GM21360 (cell line): ENCODE data around the gene BAIAP2L2.
"Not testable (repeated sequence)": the region's sequence is repeated elsewhere in the genome, so short reads cannot be mapped to it uniquely, and the experiment has no call there.

ENCODE experiments used
- ATAC-seq: cut with Tn5 transposase; IDR thresholded peaks from one replicate; pipeline ENCODE4 v1.9.1; 2021; ENCODE audit warnings: mild to moderate bottlenecking, moderate library complexity; ENCODE audit not compliant: unreplicated experiment

BAIAP2L2 gene

DNA sequence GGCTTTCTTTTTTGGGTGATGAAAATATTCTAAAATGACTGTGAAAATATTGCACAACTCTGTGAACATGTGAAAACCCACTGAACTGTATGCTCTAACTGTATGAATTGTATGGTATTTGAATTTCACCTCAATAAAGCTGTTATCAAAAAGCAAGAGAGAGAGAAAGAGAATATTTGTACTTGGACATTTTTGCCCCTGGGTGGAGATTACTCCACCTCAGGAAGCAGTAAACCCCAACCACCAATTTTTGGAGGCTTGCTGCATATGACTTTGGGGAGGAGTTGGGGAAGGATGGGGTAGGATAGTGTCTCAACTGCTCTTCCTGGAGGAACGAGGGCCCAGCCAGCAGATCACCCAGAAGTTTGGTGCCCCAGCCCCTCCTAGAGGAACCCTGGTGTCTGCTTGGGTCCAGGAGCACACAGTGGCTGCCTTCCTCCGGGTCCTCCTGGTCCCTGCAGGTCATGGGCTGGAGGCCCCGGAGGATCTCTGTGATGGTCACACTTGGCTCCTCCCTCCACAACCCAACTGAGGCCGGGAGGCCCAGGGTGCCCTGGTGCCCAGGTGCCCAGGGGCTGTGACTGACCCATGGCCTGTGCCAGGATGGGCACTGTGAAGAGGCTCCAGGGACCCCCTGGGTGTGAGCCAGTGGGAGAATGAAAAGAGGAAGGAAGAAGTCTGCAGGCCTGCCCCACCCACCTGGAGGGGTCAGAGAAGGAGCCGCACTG is 68.6 kb downstream of the BAIAP2L2 start:
- ATAC-seq = no peak

DNA sequence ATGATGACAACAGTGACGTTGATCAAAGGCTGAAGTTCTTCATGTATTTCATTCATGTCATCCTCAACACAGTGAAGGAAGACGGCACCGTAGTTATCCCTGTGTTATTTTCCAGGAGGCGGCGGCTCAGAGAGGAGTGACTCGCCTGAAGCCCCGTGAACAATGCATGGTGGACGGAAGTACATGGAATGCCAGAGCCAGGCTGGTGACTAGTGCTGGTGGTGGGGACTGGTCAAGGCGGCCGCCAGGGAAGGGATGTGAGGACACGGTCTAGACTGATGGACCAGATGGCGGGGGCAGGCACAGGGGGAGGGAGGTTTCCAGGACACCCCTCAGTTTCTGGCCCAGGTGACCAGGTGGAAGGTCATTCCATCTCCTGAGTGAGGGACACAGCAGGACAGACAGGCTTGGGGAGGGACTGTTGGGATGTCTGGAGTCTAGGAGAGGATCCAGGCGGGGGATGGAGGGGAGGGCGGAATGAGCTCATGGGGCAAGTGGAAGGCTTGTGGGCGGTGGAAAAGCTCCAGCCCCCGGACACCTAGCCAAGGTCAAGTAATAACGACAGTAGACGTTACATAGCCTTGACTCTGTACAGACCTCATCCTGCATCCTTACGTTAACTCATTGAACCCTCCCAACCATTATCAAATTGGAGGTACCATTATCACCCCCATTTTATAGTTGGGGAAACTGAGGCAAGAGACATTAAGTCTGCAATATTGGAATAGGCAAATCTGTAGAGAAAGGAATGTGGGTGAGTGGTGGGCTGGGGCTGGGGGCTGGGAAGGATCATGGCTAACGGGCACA is 69.3 kb downstream of the BAIAP2L2 start:
- no peak for ATAC-seq

GRCh38 chr22:38038890-38039812 is 71.3 kb downstream of the BAIAP2L2 start:
- ATAC-seq = no peak

DNA sequence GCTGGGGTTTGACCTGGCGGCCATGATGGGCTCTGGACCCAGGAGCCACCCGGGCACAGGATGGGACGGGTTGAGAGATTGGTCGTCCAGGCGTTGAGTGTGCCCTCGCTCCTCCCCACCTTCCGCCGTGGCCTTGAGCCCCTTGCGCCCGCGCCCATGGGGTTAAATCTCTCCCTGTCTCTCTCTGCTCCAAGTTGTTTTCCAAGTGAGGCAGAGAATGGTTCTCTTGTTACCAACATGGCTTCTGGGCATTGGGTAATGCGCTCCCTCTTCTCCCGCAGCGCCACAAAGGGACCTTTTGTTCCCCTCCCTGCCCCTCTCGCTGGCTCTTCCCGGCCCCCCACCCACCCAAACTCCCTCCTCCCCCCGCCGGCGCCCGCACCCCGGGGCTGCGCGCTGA is 72.1 kb downstream of the BAIAP2L2 start:
- ATAC-seq = no peak

DNA sequence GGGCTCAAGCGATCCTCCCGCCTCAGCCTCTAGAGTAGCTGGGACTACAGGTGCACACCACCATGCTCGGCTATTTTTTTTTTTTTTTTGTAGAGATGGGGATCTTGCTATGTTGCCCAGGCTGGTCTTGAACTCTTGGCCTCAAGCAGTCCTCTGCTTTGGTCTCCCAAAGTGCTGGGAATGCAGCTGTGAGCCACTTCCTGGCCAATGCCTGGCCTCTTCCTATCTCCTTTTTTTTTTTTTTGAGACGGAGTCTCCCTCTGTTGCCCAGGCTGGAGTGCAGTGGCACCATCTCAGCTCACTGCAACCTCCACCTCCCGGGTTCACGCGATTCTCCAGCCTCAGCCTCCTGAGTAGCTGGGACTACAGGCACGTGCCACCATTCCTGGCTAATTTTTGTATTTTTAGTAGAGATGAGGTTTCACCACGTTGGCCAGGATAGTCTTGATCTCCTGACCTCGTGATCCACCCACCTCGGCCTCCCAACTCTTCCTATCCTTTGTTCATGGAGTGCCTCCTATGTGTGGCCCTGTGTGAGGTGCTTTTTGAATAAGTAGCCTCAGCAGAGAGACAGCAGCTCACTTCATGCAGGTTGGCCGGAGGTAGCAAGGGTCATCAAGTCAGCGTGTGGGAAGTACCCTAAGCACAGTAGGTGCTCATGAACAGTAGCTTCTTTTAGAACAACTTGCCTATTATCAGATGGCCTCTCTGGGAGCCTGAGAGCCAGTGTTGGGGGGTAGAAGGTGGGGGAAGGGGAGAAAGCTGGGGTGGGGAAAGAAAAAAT is 72.9 kb downstream of the BAIAP2L2 start:
- ATAC-seq = not testable (repeated sequence)

- no peak for ATAC-seq
Observed at GRCh38 chr22:38036392-38037062, 74.0 kb downstream of the BAIAP2L2 start.

GRCh38 chr22:38035530-38035885 is 75.0 kb downstream of the BAIAP2L2 start:
- ATAC-seq = no peak
